Fibroblast of the aortic adventitia (primary cell): Measurements from ENCODE around the gene KCNQ5. TPM values are rescaled to one million over a fixed set of nuclear protein-coding genes. Genes with fewer than 3 reads are reported as not detected.

ENCODE experiments used
- DNase-seq: peaks from one replicate; pipeline ENCODE4 v3.0.0-alpha.2; 2010; ENCODE audit warnings: low read depth
- H3K4me3 ChIP-seq: 2 replicates; pipeline ENCODE4 v1.5.1; 2011; ENCODE audit warnings: low read depth, mild to moderate bottlenecking, control low read depth, low read length, moderate library complexity
- CTCF ChIP-seq: IDR thresholded peaks from 2 replicates; pipeline ENCODE4 v1.5.1; 2011; ENCODE audit warnings: mild to moderate bottlenecking, low read length, control low read depth, inconsistent platforms; ENCODE audit not compliant: insufficient read depth
- total RNA-seq: library from RNA; depleted of rRNA; stranded (reverse); fragments of >200 nt; gene quantifications from 2 replicates; pipeline ENCODE4 v1.2.3, GENCODE V29; 2012; ENCODE audit warnings: low replicate concordance

The KCNQ5 gene
- total RNA-seq, 1 donor: 9.4 TPM

- TF ChIP-seq CTCF: no peak
- DNase-seq: no peak
- no peak overlapping the region for H3K4me3 ChIP-seq
Measured at GRCh38 chr6:73107016-73107415, 485.2 kb downstream of the KCNQ5 start.

- no peak for TF ChIP-seq CTCF
- H3K4me3 ChIP-seq: no peak overlapping the region
- no peak for DNase-seq
Measured at GRCh38 chr6:73108949-73109348, 487.1 kb downstream of the KCNQ5 start.

- no peak for TF ChIP-seq CTCF
- no peak for DNase-seq
Measured at GRCh38 chr6:73109659-73110058, 487.8 kb downstream of the KCNQ5 start.

GRCh38 chr6:73116330-73116729 lies 494.5 kb downstream of the KCNQ5 start:
- no peak for DNase-seq
- TF ChIP-seq CTCF: no peak
- H3K4me3 ChIP-seq: no peak overlapping the region

More at GRCh38 chr6:73109659-73110058, 487.8 kb downstream of the KCNQ5 start:
- no peak overlapping the region for H3K4me3 ChIP-seq

GRCh38 chr6:73121421-73121993 lies 499.6 kb downstream of the KCNQ5 start:
- DNase-seq: peak; percentile 35
- TF ChIP-seq CTCF: peak; percentile 15
- H3K4me3 ChIP-seq: no peak overlapping the region

GRCh38 chr6:73123632-73124329 lies 501.9 kb downstream of the KCNQ5 start:
- TF ChIP-seq CTCF: no peak
- DNase-seq: no peak
- no peak overlapping the region for H3K4me3 ChIP-seq
